ENCODE measurements around the gene HOXB8.
A peak's percentile ranks its signal among the peaks of the same experiment; 100 is the strongest.

Gene HOXB8

GRCh38 chr17:48622857-48623256 is 7.8 kb upstream of the HOXB8 start:
- Histone ChIP-seq H3K36me3 (ENCODE audit: control insufficient read depth, insufficient read depth, low read length) (no peaks in the 10 kb centered on the region), H3K27me3 (replicated peaks; ENCODE audit: control insufficient read depth, insufficient read depth, low read length) (peaks cover 6% of the 10 kb centered on the region), H3K4me3 (replicated peaks; ENCODE audit: low read depth, low read length) (no peak overlapping the region)
- TF ChIP-seq CTCF (IDR thresholded peaks at IDR 0.05; ENCODE audit: insufficient read depth, low read length, poor library complexity, severe bottlenecking) = no peak
- DNase-seq (ENCODE audit: extremely low read depth, insufficient read length) = no peak

- Histone ChIP-seq H3K27me3 (replicated peaks; ENCODE audit: control insufficient read depth, insufficient read depth, low read length) (peaks cover 9% of the 10 kb centered on the region), H3K36me3 (ENCODE audit: control insufficient read depth, insufficient read depth, low read length) (no peaks in the 10 kb centered on the region), H3K4me3 (replicated peaks; ENCODE audit: low read depth, low read length) (no peak overlapping the region)
- no peak for DNase-seq (ENCODE audit: extremely low read depth, insufficient read length)
- TF ChIP-seq CTCF (IDR thresholded peaks at IDR 0.05; ENCODE audit: insufficient read depth, low read length, poor library complexity, severe bottlenecking) = no peak
Observed at GRCh38 chr17:48621410-48622392, 6.6 kb upstream of the HOXB8 start.

- no peak for DNase-seq (ENCODE audit: extremely low read depth, insufficient read length)
- Histone ChIP-seq H3K4me3 (replicated peaks; ENCODE audit: low read depth, low read length) (no peak overlapping the region), H3K36me3 (ENCODE audit: control insufficient read depth, insufficient read depth, low read length) (no peaks in the 10 kb centered on the region), H3K27me3 (replicated peaks; ENCODE audit: control insufficient read depth, insufficient read depth, low read length) (peaks cover 12% of the 10 kb centered on the region)
- no peak for TF ChIP-seq CTCF (IDR thresholded peaks at IDR 0.05; ENCODE audit: insufficient read depth, low read length, poor library complexity, severe bottlenecking)
Observed at GRCh38 chr17:48620461-48621139, 5.5 kb upstream of the HOXB8 start.

- Histone ChIP-seq H3K27me3 (replicated peaks; ENCODE audit: control insufficient read depth, insufficient read depth, low read length) (peaks cover 12% of the 10 kb centered on the region), H3K4me3 (replicated peaks; ENCODE audit: low read depth, low read length) (no peak overlapping the region), H3K36me3 (ENCODE audit: control insufficient read depth, insufficient read depth, low read length) (no peaks in the 10 kb centered on the region)
- no peak for TF ChIP-seq CTCF (IDR thresholded peaks at IDR 0.05; ENCODE audit: insufficient read depth, low read length, poor library complexity, severe bottlenecking)
- no peak for DNase-seq (ENCODE audit: extremely low read depth, insufficient read length)
Observed at GRCh38 chr17:48619826-48620449, 4.8 kb upstream of the HOXB8 start.

- peak; percentile 96 for TF ChIP-seq CTCF (IDR thresholded peaks at IDR 0.05; ENCODE audit: insufficient read depth, low read length, poor library complexity, severe bottlenecking)
- Histone ChIP-seq H3K27me3 (replicated peaks; ENCODE audit: control insufficient read depth, insufficient read depth, low read length) (peaks cover 10% of the 10 kb centered on the region), H3K4me3 (replicated peaks; ENCODE audit: low read depth, low read length) (no peak overlapping the region), H3K36me3 (ENCODE audit: control insufficient read depth, insufficient read depth, low read length) (no peaks in the 10 kb centered on the region)
- DNase-seq (ENCODE audit: extremely low read depth, insufficient read length) = no peak
Observed at GRCh38 chr17:48618256-48618896, 3.3 kb upstream of the HOXB8 start.
